Right lobe of liver (tissue), 6 donors: ENCODE data around the gene OR9K2. TPM values are rescaled to one million over a fixed set of nuclear protein-coding genes. Genes with fewer than 3 reads are reported as not detected.

Experiments used
- ATAC-seq, 4 donors: fragments of 200-7000 bp; cut with Tn5 transposase; one replicate each; pipeline ENCODE4 v1.9.1; 2020; ENCODE audit warnings: mild to moderate bottlenecking in 4 of 4, moderate library complexity in 4 of 4
- DNase-seq, 3 donors: peaks; one replicate each; pipeline ENCODE4 v3.0.0-alpha.2; 2020
- H3K27ac ChIP-seq, 3 donors: fragments of 200-600 bp; one replicate each; pipeline ENCODE4 v1.8.0; 2022
- H3K27me3 ChIP-seq, 2 donors: fragments of 200-600 bp; one replicate each; pipeline ENCODE4 v1.8.0; 2022
- H3K36me3 ChIP-seq, 4 donors: fragments of 200-600 bp; sonication (generic) in 1 of 4; one replicate each; pipeline versions ENCODE4 v1.5.1 to v1.8.0; 2017 to 2022; ENCODE audit warnings: control low read depth in 1 of 4
- H3K4me1 ChIP-seq, 4 donors: fragments of 200-600 bp; sonication (generic) in 1 of 4; one replicate each; pipeline versions ENCODE4 v1.5.1 to v1.8.0; 2017 to 2022; ENCODE audit warnings: control low read depth in 1 of 4
- H3K4me3 ChIP-seq, 3 donors: fragments of 200-600 bp; one replicate each; pipeline ENCODE4 v1.8.0; 2022
- H3K9me3 ChIP-seq, 4 donors: fragments of 200-600 bp; sonication (generic) in 1 of 4; one replicate each; pipeline versions ENCODE4 v1.5.1 to v1.8.0; 2017 to 2022; ENCODE audit warnings: control low read depth in 1 of 4
- CTCF ChIP-seq, 4 donors: fragments of 200-600 bp in 3 of 4; fragments of 450-650 bp in 1 of 4; IDR thresholded peaks; one replicate each; pipeline versions ENCODE4 v1.5.1 to v1.8.0; 2016 to 2022; ENCODE audit warnings: antibody characterized with exemption in 4 of 4, mild to moderate bottlenecking in 2 of 4
- POLR2A ChIP-seq: fragments of 450-650 bp; IDR thresholded peaks from one replicate; pipeline ENCODE4 v1.6.1; 2017; ENCODE audit warnings: antibody characterized with exemption, mild to moderate bottlenecking
- WGBS: methylation state at CpG from one replicate; pipeline ENCODE4 v1.1.6; 2018; ENCODE audit warnings: low coverage, low lambda C conversion rate; ENCODE audit not compliant: insufficient coverage; ENCODE audit errors: missing lambda C conversion rate; 5-methylcytosine and 5-hydroxymethylcytosine counted together
- intact Hi-C, 2 donors: fragments of 100-400 bp; cut with DNase I; formaldehyde crosslinking; loops; one replicate each; pipeline versions ENCODE4 v1.11.2 to v1.14.1; 2022
- long read RNA-seq: library from polyadenylated mRNA; unstranded; transcript quantifications from one replicate; pipeline ENCODE4 v2.0.0, GENCODE V29; 2019
- total RNA-seq, 6 experiments: library from RNA; depleted of rRNA in 2 of 6; stranded (reverse); fragments of >200 nt in 2 of 6; fragmentation: NEBNext Ultra II Directional in 3 of 6; extraction: Animal tissue kit (Norgen Biotek cat#: 25700) in 3 of 6; gene quantifications; one replicate each; pipeline versions ENCODE4 v1.1.0 to v1.2.4, GENCODE V29; 2016 to 2023
- donor health status: DM: no; HTN: yes; CAD: no.
- donor health status: DM: no; HTN: no; CAD: no.
- donor health status: DM: no; HTN: no; CAD: no.
- donor health status: DM: no; HTN: yes; CAD: no.
- donor health status: DM: no; HTN: yes; CAD: no.

OR9K2 gene
- total RNA-seq: not detected
- long read RNA-seq: 0 reads

- Histone ChIP-seq H3K27ac (no peak within 1 kb of the TSS), H3K36me3 (no peaks in the 10 kb centered on the region), H3K9me3 (peaks cover 0 to 3% (median 0%) of the 10 kb centered on the region in 4 donors), H3K27me3 (no peaks in the 10 kb centered on the region), H3K4me3 (no peak within 1 kb of the TSS), H3K4me1 (no peaks in the 10 kb centered on the region)
- no peak for DNase-seq
- intact Hi-C loops: no loop called here
- no peak for ATAC-seq
- TF ChIP-seq POLR2A (no peak), CTCF (IDR thresholded peaks at IDR 0.05) (no peak)
- WGBS: 71% methylated on average over 2 of the region's 2 CpGs
Measured at GRCh38 chr12:55126106-55126505, at the start of gene OR9K2. OR9K2 (plus strand) TSS chr12:55126406; CDS start chr12:55129835, 3,429 bp downstream.

- no peaks in the 10 kb centered on the region for H3K4me1 ChIP-seq
- DNase-seq: no peak
- no peaks in the 10 kb centered on the region for H3K27me3 ChIP-seq
- WGBS: 62% methylated on average over 3 of the region's 3 CpGs
- no peak for ATAC-seq
- intact Hi-C loops: no loop called here
- H3K4me3 ChIP-seq: no peak overlapping the region
- no peaks in the 10 kb centered on the region for H3K36me3 ChIP-seq
- no peaks in the 10 kb centered on the region for H3K9me3 ChIP-seq
- no peak for TF ChIP-seq POLR2A
- no peak for TF ChIP-seq CTCF (IDR thresholded peaks at IDR 0.05)
- H3K27ac ChIP-seq: no peak overlapping the region
Measured at GRCh38 chr12:55092579-55092978, 33.6 kb upstream of the OR9K2 start.

GRCh38 chr12:55112378-55112875 lies 13.8 kb upstream of the OR9K2 start:
- no peak overlapping the region for H3K4me3 ChIP-seq
- DNase-seq (no peak), ATAC-seq (no peak)
- no peaks in the 10 kb centered on the region for H3K4me1 ChIP-seq
- TF ChIP-seq CTCF (IDR thresholded peaks at IDR 0.05) (no peak), POLR2A (no peak)
- H3K9me3 ChIP-seq: no peaks in the 10 kb centered on the region
- WGBS: 82% methylated on average over 4 of the region's 4 CpGs
- H3K36me3 ChIP-seq: no peaks in the 10 kb centered on the region
- intact Hi-C loops: no loop called here
- H3K27ac ChIP-seq: no peak overlapping the region
- H3K27me3 ChIP-seq: no peaks in the 10 kb centered on the region

- ATAC-seq (no peak), DNase-seq (no peak)
- H3K4me1 ChIP-seq: no peaks in the 10 kb centered on the region
- WGBS: 50% methylated on average over 1 of the region's 1 CpG
- H3K4me3 ChIP-seq: no peak overlapping the region
- H3K9me3 ChIP-seq: no peaks in the 10 kb centered on the region
- TF ChIP-seq CTCF (IDR thresholded peaks at IDR 0.05) (no peak), POLR2A (no peak)
- intact Hi-C loops: no loop called here
- H3K27me3 ChIP-seq: no peaks in the 10 kb centered on the region
- H3K27ac ChIP-seq: no peak overlapping the region
- no peaks in the 10 kb centered on the region for H3K36me3 ChIP-seq
Measured at GRCh38 chr12:55116152-55116551, 10.1 kb upstream of the OR9K2 start.

GRCh38 chr12:55132816-55133215 lies 6.6 kb downstream of the OR9K2 start:
- 33% methylated on average over 1 of the region's 1 CpG for WGBS
- TF ChIP-seq POLR2A (no peak), CTCF (IDR thresholded peaks at IDR 0.05) (no peak)
- H3K4me3 ChIP-seq: no peak overlapping the region
- DNase-seq: no peak
- no peak overlapping the region for H3K27ac ChIP-seq
- H3K36me3 ChIP-seq: no peaks in the 10 kb centered on the region
- no peaks in the 10 kb centered on the region for H3K4me1 ChIP-seq
- intact Hi-C loops: no loop called here
- no peaks in the 10 kb centered on the region for H3K9me3 ChIP-seq
- H3K27me3 ChIP-seq: no peaks in the 10 kb centered on the region
- ATAC-seq: no peak
